Measurements from ENCODE around the gene CCL1. TPM values are rescaled to one million over a fixed set of nuclear protein-coding genes. Genes with fewer than 3 reads are reported as not detected.

The CCL1 gene
- total RNA-seq, 1 donor from 2014 or later, result not detected

DNA sequence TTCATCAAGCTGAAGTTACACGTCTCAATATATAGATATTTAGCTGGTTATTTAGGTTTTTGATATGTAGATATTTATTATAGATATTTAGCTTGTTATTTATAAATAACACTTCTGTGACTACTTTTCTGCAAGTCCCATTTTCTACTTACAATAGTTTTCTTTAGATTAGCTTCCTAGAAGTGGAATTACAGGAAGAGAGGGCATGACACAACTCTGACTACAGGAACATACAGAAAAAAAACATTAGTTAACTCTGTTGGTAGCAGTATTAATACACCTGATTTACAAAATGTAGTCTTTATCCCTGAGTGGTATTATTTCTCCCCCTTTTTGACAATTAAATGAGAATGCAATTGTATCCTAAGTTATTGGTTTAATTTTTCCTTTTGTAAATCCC lies 21.2 kb upstream of the CCL1 start:
- H3K4me1 ChIP-seq, result no peaks in the 10 kb centered on the region
- no peaks in the 10 kb centered on the region for H3K36me3 ChIP-seq
- intact Hi-C loops (cut with DNase I), result no loop called here
- H3K4me3 ChIP-seq, result no peak overlapping the region
- H3K27me3 ChIP-seq, result no peaks in the 10 kb centered on the region
- no peaks in the 10 kb centered on the region for H3K9me3 ChIP-seq
- no peak overlapping the region for H3K27ac ChIP-seq
- no peak for TF ChIP-seq POLR2AphosphoS5 (IDR thresholded peaks at IDR 0.05; ENCODE audit: insufficient read depth in 1 of 2, low read depth in 1 of 2)
- TF ChIP-seq POLR2A (IDR thresholded peaks at IDR 0.05), result no peak
- TF ChIP-seq, protein P1, sequence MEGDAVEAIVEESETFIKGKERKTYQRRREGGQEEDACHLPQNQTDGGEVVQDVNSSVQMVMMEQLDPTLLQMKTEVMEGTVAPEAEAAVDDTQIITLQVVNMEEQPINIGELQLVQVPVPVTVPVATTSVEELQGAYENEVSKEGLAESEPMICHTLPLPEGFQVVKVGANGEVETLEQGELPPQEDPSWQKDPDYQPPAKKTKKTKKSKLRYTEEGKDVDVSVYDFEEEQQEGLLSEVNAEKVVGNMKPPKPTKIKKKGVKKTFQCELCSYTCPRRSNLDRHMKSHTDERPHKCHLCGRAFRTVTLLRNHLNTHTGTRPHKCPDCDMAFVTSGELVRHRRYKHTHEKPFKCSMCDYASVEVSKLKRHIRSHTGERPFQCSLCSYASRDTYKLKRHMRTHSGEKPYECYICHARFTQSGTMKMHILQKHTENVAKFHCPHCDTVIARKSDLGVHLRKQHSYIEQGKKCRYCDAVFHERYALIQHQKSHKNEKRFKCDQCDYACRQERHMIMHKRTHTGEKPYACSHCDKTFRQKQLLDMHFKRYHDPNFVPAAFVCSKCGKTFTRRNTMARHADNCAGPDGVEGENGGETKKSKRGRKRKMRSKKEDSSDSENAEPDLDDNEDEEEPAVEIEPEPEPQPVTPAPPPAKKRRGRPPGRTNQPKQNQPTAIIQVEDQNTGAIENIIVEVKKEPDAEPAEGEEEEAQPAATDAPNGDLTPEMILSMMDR (IDR thresholded peaks at IDR 0.05), result no peak
- no peak for DNase-seq (ENCODE audit: extremely low spot score in 2 of 2)

DNA sequence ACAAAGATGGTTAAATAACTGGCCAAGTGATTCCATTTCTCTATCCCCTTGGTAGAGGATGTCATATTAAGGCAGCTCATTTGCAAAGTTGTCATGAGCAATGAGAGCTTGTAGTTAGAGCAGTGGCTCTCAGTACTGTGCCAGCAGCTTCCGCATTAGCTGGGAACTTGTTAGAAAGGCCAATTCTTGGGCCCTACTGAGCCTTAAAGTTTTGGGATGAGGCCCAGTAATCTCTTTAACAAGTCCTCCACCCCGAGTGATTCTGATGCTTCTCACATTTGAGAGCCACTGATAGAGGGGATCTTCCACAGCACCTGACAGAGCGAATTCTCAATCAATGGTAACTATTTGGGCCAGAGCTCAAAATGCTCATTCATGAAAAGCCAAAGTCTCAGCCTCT lies 20.2 kb upstream of the CCL1 start:
- TF ChIP-seq POLR2A (IDR thresholded peaks at IDR 0.05) (no peak), POLR2AphosphoS5 (IDR thresholded peaks at IDR 0.05; ENCODE audit: insufficient read depth in 1 of 2, low read depth in 1 of 2) (no peak)
- TF ChIP-seq, protein P1 (IDR thresholded peaks at IDR 0.05), result no peak
- H3K27ac ChIP-seq, result no peak overlapping the region
- DNase-seq (ENCODE audit: extremely low spot score in 2 of 2), result no peak
- no peak overlapping the region for H3K4me3 ChIP-seq
- intact Hi-C loops (cut with DNase I), result no loop called here
- H3K27me3 ChIP-seq, result no peaks in the 10 kb centered on the region
- no peaks in the 10 kb centered on the region for H3K36me3 ChIP-seq
- no peaks in the 10 kb centered on the region for H3K9me3 ChIP-seq
- H3K4me1 ChIP-seq, result no peaks in the 10 kb centered on the region

DNA sequence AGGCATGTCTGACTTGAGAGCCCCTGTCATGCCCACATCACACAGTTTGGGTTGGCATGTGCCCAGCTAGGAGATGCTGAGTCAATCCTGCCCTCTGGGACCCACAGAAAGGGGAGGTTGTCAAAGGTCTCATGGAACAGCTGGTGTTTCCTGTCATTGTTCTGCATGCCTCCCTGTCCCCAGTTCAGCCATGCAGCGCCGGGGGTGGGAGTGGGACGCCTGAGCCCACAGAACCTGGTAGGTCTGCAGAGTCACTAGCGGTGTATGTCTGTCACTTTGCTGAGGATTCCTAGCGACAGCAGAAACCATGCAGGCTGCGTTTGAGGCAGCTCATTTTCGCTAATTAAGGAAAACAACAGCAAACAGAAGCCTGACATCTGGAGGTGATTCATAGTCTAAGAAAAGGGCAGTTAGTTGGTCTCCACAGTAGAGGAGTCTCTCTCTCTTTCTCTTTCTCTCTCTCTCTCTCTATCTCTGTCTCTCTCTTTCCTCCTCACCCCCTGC lies 19.6 kb upstream of the CCL1 start:
- intact Hi-C loops (cut with DNase I), result no loop called here
- Histone ChIP-seq H3K27me3 (no peaks in the 10 kb centered on the region), H3K36me3 (no peaks in the 10 kb centered on the region), H3K27ac (no peak overlapping the region), H3K9me3 (no peaks in the 10 kb centered on the region), H3K4me3 (no peak overlapping the region), H3K4me1 (no peaks in the 10 kb centered on the region)
- DNase-seq (ENCODE audit: extremely low spot score in 2 of 2), result peak in 1 of 2 donors; percentile 58
- no peak for TF ChIP-seq POLR2AphosphoS5 (IDR thresholded peaks at IDR 0.05; ENCODE audit: insufficient read depth in 1 of 2, low read depth in 1 of 2)
- TF ChIP-seq, protein P1 (IDR thresholded peaks at IDR 0.05), result no peak
- no peak for TF ChIP-seq POLR2A (IDR thresholded peaks at IDR 0.05)

DNA sequence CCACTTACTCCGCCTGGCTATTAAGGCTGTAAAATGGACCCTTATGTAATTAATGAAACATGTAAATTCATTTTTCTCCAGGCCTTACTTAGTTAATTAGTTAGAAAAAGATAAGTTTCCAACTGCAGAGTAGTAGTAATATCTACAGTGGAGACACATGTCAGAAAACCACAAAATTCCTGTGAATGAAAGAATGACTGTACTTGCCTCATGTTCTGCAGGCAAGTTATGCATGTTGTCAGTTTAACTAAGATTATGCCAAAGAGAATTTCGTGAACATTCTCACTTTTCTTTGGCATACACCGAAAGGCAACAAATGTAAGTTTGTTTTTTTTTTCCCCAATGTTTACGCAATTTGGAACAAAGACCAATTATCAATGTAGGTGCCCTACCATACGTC lies 16.8 kb upstream of the CCL1 start:
- TF ChIP-seq POLR2A (IDR thresholded peaks at IDR 0.05), result no peak
- no peak for TF ChIP-seq POLR2AphosphoS5 (IDR thresholded peaks at IDR 0.05; ENCODE audit: insufficient read depth in 1 of 2, low read depth in 1 of 2)
- TF ChIP-seq, protein P1 (IDR thresholded peaks at IDR 0.05), result no peak

DNA sequence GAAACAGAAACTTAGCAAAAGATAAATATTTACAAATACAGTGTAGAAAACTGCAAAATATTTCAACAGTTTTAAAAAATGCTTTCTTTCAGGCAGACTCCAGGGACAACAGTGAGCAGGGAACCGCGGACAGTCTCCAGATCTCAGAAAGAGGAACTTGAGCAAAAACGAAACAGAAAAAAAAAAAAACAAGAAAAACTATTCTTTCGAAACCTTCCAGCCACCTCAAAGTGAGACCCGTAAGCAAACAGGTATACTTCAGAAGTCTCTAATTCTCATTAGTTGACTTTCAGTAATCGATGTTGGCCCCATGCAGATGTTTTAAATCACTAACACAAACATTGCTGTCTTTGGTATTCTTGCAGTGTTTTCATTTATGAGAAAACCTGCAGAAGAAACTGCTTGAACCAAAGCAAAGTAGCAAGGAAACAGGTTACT lies 15.7 kb upstream of the CCL1 start:
- Histone ChIP-seq H3K27ac (no peak overlapping the region), H3K4me3 (no peak overlapping the region), H3K9me3 (no peaks in the 10 kb centered on the region), H3K27me3 (no peaks in the 10 kb centered on the region), H3K36me3 (no peaks in the 10 kb centered on the region), H3K4me1 (no peaks in the 10 kb centered on the region)
- no peak for DNase-seq (ENCODE audit: extremely low spot score in 2 of 2)
- intact Hi-C loops (cut with DNase I), result no loop called here
- TF ChIP-seq, protein P1 (IDR thresholded peaks at IDR 0.05), result no peak
- no peak for TF ChIP-seq POLR2A (IDR thresholded peaks at IDR 0.05)
- no peak for TF ChIP-seq POLR2AphosphoS5 (IDR thresholded peaks at IDR 0.05; ENCODE audit: insufficient read depth in 1 of 2, low read depth in 1 of 2)

More for the DNA sequence above, 16.8 kb upstream of the CCL1 start:
- DNase-seq (ENCODE audit: extremely low spot score in 2 of 2), result no peak
- H3K9me3 ChIP-seq, result no peaks in the 10 kb centered on the region
- no peaks in the 10 kb centered on the region for H3K27me3 ChIP-seq
- no peaks in the 10 kb centered on the region for H3K4me1 ChIP-seq
- no peak overlapping the region for H3K4me3 ChIP-seq
- H3K36me3 ChIP-seq, result no peaks in the 10 kb centered on the region
- no peak overlapping the region for H3K27ac ChIP-seq
- intact Hi-C loops (cut with DNase I), result no loop called here
